HCEC 1CT (cell line): ENCODE measurements around the gene CDS1.
A peak's percentile ranks its signal among the peaks of the same experiment; 100 is the strongest.
"Not testable (repeated sequence)": the region's sequence is repeated elsewhere in the genome, so short reads cannot be mapped to it uniquely, and the experiment has no call there.

Source experiments
- DNase-seq: peaks from one replicate; pipeline ENCODE4 v3.0.0-alpha.2; 2017

The CDS1 gene

DNA sequence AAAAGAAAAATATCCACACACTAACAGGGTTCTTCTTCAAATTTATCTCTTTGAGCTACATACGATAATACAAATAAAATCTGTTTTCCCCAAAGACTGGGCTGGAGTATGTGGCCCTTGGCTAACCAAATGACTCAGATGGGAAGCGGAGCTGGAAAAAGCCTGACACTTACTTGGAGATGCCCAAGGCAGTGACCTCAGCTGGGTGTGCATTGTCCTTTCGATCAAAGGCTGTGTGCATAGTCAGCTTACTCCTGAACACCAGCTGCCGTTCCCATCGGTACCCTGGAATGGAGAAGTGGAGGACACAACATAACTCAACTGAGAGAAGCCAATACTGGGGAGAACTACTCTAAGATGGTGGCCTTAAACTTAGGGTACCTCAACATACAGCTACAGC, 95.1 kb downstream of the CDS1 start:
- no peak for DNase-seq

DNA sequence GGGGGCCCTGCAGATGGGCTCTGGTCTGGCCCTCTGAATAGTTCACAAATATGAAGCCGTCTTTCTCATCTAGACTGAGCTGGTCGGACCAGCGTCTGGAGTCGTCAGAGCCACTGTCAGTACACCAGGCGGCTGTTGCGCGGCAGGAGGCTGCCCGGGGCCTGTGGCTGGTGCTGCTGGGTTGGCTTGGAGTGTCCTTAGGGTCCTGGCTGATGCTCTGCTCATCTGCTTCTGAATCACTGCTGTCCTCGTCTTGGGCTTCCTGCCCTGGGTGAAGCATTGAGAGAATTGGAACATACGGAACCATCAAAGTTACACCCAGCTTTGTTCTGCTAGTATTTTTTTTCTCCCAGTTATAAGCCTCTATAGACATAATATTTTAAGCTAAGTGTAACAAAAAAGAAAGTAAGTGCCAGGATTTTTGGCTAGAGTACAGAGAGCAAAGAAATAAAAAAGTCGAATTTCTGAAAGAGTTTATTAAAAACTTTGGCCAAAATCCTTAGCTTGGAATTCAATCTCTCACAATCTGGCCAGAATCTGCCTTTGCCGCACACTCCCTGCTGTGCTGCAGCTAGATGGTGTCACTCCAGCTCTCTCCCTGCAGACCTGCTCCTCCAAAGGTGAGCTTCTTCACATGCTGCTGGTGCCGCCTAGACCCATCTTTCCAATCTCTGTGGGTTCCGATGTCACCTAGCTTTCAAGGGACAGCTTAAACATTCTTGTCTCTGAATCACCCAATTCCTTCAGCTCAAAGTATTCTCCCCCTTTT, 96.2 kb downstream of the CDS1 start:
- DNase-seq, result no peak

DNA sequence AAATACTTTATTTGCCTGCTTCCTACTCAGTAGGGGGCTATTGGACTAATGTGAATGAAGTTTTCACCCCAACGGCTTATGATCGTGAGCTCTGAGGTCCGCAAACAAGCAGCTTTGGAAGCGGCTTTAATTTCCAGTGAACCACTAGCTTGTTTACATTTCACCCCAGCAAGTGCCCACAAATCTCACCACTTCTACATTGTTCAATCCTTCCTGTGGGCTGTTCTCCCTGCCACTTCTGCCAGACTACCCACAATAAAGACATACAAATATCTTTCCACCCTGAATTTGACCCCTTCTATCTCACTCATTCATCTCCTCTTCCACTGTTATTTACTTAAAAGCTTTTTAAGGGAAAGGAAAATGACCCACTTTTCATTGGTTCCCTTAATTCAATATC, 98.0 kb downstream of the CDS1 start:
- no peak for DNase-seq

DNA sequence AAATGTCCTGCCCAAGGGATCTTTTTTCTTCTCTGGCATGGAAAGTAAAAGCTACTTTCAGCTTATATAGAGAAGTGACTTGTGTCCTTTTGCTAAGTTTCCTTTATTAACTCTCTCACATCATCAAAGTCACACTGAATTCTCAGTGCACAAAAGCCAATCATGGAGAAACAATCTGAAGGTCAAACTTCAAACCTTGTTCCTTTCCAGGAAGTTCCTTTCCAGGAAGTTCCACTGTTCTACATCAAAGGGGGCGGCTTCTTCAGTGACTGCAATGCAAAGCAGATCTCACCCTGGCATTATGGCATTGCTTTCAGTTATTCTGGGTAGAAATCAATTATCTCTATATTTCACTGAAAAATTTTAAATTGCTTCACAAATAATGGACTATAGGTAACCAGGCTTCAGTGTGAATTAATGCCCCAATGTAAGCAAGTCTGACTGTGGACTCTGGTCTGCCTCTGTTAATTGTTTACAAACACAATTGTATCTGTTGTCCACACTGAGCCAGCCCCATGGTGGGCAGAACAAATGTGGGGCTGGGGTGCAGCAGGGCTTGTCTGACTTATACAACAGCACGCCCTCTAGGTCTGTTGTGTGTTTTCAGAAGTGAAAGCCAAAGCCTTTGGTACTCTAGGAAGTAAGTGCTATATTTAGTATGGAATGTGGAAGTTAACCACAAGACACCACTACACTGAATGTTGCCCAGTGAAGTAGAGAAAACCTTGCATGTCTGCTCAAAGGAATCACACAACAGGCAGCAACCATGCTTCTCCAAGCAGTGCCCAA, 98.8 kb downstream of the CDS1 start:
- peak; percentile 47 for DNase-seq

DNA sequence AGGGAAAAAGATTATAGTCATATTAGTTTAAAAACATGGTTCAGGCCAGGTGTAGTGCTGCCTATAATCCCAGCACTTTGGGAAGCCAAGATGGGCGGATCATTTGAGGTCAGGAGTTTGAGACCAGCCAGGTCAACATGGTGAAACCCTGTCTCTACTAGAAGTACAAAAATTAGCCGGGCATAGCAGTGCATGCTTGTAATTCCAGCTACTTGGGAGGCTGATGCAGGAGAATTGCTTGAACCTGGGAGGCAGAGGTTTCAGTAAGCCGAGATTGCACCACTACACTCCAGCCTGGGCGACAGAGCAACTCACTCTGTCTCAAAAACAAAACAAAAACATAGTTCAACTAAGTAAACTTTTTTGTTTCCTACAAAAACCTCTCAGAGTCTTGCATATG, 99.7 kb downstream of the CDS1 start:
- not testable (repeated sequence) for DNase-seq

DNA sequence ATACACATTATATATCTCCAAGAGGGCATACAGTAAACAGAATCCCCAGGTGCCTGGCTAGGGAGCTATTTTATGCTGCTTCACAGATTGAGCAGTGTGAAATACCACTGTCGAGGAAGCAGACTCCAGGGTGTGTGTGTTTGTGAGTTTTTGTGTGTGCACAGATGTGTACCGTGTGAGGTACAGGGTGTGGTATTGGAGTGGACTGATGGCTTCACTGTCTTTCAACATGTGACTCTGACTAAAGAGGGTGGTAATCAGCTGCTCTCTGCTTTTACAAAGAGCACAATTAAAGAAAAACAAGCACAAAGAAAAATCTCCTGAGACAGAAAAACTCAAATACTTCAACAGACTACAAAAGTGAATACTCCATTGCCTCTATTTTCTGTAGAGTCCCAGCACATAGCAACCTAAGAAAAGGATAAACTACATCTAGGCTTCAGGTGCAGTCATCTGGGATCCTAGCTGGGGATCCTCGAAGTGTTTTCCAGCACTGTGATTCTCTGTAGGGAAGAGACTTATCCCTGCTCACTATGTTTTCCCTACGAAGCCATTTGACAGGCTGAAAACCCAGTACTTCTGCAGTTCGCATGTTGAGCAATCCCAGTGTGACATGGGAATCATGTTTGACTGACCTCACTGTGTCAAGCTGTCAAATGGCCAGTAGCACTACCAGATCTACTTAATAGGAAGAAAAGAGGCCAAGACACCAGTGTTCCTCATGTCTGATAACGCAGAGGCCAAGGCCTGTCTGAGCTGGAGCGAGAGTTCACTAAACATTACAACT, 100.3 kb downstream of the CDS1 start:
- no peak for DNase-seq

DNA sequence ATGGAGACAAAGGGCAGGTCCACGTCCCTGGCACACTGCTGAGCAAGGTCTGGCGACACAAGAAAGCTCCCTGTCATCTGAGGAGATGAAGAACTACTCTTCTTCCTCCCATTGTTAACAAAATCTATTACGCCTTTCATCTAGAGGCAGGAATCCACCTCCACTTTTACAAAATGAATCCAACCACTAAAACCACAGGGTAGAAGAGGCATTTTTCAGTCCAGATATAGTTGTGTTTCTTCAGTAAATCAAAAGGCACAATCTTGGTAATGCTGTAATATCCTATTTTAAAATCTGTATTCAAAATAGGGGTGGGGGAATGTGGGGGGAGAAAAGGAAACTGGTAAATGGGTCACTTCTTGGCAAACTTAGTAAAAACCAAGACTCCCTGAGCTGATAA, 101.4 kb downstream of the CDS1 start:
- no peak for DNase-seq

DNA sequence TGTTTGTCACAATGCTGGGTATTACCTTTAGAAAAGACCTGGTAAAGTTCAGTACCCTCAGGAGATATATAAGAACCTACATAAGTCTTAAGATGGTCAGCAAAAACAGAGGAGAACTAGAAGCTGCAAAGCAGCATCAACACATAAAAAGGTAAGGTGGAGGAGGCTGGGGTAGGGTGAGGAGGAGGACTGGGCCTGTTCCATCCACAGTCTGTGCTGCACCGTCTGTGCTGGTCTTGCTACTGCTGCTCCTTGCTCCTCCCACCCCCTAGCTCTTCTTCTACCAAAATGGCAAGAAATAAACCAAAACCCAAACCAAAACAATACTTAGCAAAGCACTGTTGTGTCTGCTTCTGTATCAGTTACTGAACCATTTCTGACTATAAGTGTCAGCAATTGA, 102.2 kb downstream of the CDS1 start:
- no peak for DNase-seq

DNA sequence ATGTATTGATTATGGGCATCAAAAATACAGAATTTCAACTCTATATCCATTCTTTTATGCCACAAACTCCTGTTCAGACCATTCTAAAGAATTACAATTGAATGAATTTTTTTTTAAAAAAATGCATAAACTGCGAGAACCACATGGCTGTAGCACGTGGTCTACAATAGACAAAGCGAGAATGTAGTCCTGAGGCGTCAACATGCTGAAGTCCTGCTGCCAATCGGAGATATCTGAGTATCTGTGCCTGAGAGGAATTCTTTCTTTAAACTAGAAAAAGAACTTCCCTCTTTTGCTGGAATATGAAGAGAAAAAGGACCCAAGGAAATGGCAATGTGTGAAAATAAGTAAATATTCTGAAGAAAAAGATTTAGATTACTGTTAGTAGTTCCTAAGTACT, 105.7 kb downstream of the CDS1 start:
- DNase-seq, result no peak

DNA sequence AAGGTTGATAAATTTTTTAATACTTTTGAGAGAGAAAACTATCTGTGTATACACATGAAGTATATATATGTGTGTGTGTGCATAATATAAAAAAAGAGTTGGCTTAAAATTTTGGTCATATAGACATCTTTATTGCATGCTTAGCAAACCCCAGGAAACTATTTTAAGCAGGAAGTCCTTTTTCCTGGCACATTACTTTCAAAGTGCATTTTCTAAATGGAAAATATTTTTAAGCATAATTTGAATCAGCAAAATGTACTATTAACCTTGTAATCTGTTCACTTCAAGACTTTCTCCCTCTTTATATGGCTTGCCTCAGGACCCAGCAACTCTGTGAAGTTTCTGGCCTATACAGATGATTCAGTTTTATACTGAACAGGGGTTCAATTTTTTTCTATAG, 106.3 kb downstream of the CDS1 start:
- no peak for DNase-seq

DNA sequence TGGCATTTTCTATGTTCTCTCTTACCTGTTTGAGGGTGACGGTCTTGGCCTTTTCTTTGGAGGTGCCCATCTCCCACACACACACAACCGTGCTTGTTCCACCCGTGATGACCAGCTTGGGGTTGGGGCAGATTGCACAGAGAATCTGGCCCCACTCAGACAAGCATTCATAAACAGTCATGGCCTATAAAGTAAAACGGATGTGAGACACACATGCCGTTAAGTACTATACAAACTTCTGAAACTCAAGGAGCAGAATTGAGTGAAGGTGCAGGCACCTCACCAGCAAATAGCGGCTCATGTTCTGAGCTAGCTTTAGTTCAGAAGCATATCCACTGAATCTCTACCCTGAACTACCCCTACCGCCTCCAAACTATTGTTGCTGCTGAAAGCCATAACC, 107.6 kb downstream of the CDS1 start:
- peak; percentile 19 for DNase-seq

DNA sequence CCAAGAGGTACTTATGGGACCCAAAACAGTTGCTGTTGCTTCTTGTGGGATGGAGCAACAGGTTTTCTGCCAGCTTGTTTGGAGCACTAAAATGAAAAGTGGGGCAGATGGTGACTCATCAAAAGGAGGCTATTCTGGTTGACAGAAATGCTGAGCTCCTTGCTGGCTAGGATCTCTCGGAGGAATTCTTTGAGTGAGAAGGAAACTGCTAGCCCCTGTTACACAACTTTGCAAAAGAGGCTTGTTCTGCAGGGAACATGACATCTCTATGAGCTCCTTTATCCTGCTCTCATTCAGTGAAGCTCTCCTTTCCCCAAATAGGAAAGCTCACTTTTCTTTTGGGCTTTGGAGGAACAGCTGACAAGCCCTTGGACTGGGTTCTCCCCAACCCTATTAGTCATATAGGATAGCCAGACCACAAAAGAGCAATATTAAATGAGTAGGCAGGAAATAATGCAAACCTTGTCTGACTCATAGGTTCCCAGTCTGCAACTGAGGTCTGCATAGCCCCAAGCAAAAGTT, 108.3 kb downstream of the CDS1 start:
- peak; percentile 90 for DNase-seq

DNA sequence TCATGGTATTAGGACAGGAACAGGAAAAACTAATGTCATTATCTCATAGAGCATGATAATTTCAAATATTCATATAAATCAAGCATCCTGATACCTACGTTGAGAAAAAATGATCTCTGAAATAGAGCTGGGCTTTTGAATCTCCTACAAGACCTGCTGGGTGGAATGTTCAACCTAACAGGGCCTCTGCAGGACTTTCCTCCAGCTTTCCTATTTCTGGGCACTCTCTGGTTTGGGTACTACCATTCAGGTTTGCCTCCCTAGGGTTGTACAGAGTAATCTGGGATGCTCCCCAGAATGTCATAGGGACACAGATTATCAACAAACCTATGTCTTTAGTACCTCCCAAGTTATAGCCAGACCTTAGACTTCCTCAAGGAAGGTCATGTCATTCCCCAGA, 108.9 kb downstream of the CDS1 start:
- no peak for DNase-seq

DNA sequence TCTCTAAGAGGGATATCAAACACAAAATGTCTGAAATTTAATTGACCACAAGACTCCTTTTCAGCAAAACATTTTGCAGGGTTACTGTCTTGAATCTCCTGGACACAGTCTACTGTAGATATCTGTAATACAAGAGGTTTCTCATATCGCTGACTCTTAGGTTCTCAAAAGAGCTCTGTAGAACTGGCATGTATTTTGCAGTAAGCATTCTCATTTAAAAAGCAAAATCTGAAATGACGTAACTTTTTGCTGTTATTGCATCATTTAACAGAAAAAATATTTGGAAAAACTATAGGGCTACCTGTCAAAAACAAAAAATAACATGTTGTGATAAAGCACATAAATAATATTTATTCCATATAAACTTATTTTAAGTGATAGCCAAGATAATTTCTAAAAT, 114.2 kb downstream of the CDS1 start:
- DNase-seq, result no peak

DNA sequence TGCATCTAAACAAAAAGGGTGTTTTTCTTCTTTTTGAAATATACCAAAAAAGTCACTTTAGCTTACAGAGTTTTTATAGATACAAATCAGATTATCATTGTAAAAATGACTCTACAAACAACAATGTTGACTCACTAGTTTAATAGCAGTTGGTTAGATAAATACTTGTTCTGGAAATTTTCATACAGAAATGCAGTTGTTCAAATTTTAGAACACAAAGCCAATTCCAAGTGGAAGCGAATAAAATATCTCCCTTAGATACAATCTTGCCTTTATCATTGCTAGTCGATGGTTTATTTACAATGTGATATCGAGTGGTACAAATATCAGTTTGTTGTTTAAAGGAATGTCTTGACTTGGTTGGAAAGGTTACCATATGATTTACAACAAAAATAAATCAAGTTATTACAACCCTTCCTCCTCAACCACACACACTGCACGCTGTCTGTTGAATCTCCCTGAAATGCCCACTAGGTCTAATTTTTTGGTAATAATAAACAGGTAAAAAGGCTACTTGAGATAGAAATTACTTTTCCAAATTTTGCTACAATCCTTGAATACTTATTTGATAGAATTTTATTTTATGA, 114.8 kb downstream of the CDS1 start:
- peak; percentile 1 for DNase-seq

DNA sequence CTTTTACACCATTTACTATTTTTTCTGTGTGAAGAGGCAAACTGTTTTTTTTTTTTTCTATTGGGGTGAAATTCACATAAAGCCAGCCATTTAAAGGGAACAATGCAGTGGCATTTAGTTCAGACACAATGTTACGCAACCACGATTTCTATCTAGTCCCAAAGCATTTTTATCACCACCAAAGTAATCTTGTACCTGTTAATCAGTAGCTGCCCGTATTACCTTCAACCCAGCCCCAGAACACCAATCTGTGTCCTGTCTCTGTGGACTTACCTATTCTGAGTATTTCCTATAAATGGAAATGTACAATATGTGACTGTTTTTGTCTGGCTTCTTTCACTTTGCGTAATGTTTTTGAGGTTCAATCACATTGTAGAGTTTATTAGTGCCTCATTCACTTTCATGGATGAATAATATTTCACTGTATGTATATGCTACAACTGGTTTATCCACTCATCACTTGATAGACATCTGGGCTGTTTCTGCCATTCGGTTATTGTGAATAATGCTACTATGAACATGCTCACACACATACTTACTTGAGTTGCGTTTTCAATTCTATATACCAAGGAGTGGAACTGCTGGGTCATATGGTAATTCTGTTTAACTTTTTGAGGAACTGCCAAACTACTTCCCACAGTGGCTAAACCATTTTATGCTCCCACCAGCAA, 116.2 kb downstream of the CDS1 start:
- DNase-seq, result no peak
